HuH-7 (cell line): Measurements from ENCODE around the gene MRPL20.
"Not testable (repeated sequence)": the region's sequence is repeated elsewhere in the genome, so short reads cannot be mapped to it uniquely, and the experiment has no call there.

Experiments used
- DNase-seq: peaks from one replicate; pipeline ENCODE4 v3.0.0; 2011; ENCODE audit warnings: low spot score

Gene MRPL20

DNA sequence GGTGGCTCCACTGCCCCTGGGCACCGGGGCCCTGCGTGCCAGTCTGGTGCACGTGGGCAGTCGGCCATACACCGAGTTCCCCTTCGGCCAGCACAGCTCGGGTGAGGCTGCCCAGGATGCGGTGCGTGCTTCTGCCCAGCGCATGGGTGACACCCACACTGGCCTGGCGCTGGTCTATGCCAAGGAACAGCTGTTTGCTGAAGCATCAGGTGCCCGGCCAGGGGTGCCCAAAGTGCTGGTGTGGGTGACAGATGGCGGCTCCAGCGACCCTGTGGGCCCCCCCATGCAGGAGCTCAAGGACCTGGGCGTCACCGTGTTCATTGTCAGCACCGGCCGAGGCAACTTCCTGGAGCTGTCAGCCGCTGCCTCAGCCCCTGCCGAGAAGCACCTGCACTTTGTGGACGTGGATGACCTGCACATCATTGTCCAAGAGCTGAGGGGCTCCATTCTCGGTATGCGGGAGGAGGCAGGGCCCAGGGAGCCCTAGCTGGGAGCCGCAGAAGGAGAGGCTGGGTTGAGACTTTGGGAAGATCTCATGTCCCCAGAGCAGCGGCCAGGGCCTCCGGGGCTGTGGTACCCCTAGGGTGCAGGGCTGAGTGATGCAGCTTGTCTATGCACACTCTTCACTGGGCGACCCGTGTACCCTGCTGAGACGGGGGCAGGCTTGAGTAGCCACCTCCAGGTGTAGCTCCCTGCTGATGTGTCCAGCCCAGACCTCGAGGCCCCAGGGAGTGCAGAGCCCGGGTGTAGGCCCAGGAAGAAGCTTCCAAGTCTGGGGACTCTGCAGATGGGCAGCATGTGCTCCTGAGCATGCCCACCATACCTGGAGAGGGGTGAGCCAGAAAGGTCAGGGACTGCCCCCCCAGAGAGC is 30.2 kb upstream of the MRPL20 start:
- DNase-seq: no peak

DNA sequence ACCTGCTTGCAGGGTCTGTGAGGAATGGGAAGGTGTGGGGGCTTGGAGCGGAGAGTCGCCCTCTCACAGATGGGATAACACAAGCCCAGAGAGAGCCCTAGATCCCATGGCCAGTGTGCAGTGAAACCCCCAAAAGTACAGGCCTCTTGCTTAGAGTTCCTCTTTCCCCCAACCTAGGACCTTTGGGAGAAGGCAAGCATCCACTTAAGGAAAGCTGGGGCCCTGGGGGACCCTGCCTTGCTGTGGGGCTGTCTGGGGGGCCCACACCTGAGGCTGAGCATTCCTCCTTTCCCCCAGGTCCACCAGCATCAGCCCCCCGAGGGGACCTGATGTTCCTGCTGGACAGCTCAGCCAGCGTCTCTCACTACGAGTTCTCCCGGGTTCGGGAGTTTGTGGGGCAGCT is 29.5 kb upstream of the MRPL20 start:
- DNase-seq: no peak

DNA sequence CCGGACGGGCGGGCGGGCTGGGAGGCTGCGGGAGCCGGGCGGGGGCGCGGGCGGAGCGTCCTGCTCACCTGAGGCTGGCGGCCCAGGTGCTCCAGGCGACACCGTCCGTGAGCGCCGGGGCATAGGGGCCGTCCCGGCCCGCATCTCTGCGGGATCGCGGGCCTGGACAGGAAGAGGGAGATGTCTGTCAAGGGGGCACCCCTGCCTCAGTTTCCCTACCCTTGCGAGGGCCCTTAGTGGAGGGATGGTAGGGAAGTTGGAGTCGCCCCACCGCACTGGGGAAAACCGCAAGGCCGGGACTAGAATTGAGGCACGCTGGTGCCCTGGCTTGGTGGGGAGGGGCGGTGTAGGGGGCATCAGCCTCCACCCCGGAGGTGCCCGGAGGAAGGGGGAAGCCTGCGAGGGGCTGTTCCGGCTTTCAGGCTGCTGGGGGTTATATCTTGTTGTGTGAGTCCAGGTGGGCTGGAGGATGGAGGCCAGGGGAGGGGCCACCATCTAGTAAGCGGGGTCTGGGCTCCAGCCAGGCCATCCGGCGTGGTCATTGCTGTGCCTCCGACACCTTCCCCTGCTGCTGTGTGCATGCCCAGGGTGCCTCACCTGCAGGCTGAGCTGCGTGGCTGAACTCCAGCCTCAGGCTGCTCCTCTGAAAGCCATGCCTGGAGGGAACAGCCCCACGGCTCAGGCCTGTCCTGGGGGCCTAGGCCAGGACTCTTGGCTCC is 29.0 kb upstream of the MRPL20 start:
- no peak for DNase-seq

DNA sequence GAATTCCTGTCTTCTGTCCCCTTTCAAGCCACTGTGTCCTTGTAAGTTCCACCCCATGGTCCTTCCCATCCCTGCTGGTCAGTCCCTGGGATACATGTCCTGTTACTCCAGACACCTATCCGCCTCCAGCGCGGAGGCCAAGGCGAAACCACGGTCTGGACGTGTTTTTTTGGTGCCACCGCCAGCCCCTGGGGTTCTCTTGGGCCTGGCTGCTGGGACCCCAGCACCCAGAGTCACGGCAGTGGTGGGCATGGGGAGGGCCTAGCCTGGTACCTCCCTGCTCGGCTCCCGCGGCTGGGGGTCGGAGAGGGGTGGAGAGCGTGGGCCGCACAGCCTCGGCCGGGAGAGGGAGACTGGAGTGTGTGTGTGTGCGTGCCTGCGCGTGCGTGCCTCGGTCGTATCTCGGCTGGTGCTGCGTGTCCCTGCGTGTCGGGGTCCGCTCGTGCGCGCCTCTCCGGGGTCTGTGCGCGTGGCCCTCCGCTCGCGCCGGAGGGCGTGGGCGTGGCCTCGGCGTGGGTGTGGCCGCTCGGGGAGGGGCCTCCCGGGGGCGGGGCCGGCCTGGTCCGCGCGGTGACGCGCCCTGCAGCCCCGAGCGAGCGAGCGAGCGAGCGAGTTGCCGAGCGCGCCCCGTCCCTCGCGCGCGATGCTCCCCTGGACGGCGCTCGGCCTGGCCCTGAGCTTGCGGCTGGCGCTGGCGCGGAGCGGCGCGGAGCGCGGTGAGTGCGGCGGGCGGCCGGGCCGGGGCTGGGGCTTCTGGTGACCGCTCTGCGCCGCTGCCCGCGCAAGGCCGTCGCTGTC is 28.2 kb upstream of the MRPL20 start, which contains the start of gene VWA1:
Gene VWA1 (plus strand): TSS at position 585 of the 798 bp plus-strand sequence. CDS start 59 bp downstream, at position 644.
- no peak for DNase-seq

DNA sequence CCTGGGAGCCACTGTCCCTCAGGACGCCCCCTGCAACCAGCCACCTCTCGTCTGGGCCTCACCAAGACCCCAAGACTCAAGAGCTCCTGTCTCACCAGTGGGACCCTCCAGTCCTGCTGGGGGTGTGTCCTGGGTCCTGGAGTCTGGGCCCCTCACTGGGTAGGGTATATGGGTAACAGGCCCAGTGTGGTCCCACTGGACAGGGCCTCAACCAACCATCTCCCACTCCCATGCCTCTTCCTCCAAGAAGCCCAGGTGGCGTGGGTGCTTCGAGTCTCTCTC is 27.7 kb upstream of the MRPL20 start:
- no peak for DNase-seq

DNA sequence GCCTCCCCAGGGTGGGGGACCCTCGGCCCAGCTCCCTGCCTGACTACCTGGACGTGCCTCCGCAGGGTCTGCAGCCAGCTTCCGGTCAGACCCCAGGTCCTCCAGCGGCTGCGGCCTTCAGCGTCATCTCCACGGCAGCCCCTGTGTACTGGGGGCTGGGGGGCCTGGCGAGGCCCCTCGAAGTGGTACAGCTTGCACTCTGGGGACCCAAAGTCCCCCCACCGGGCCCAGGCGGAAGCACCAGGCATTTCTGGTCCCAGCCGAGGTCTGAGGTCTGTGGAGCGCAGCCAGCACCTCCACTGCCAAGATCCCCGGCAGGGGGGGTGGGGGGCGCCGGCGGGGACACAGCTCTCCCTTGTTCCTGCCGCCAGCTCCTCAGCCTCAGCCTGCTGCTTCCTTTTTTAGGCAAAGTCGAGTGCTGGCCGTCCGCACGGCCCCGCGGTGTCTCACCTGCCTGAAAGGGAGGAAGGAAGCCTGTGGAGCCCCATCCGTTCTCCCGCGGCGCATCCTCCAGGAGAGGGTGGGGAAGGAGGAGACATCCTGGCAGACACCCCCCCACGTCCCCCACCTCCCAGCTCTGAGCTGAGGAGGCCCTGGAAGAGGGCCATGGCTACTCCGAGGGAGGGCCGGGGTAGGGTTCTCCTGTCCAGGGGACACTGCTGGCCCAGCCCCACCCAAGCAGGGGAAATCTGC is 27.2 kb upstream of the MRPL20 start:
- no peak for DNase-seq

DNA sequence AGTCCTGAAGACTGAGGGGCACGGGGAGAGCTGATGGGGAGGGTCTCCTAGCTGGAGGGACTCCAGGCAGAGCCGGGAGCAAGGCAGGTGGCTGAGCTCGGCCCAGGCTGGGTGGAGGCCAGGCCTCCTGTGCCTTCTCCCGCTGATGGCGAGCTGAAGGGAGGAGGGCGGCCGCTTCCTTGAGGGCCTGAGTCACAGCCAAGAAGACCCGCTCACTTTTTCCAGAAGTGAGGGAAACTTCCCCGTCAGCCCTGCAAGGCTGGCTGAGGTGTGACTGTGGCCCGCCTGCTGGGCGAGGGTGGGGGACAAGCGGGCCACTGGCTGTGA is 26.7 kb upstream of the MRPL20 start:
- DNase-seq: no peak

DNA sequence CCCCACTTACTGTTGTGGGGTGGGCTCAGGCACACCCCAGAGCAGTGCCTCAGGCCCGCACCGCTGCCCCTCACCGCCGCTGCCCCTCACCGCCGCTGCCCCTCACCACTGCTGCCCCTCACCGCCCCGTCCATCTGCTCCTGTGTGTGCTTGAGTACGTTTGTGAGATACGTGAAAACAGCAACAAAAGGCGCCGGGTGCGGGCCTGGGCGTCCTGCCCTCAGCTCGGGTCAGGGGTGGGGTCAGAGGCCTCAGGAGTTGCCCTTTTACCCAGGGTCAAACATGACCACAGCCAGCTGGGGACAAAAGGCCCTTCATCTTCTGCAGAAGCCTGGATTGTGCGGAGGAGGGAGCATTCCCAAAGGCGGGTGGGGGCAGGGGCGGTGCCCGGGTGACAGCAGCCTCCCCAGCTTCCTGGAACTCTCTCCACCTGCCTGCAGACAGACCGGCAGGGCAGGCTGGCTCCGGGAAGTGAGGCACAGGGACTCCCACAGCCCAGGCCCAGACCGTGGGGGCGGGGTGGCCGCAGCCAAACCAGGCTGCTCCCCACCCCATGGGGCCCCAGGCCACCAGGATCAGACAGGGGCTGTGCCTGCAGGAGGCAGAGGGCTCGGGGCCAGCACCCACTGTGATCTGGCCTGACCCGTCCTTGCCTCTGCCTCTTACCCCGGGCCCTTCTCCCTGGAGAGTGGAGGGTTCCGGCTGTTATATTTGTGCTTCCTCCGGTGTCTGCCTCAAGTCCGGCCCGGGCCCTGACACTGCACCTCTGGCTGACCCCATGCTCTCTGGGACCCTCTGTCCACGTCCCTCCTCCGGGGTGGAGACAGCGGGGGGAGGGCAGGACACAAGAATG is 26.1 kb upstream of the MRPL20 start:
- peak; percentile 88 for DNase-seq

DNA sequence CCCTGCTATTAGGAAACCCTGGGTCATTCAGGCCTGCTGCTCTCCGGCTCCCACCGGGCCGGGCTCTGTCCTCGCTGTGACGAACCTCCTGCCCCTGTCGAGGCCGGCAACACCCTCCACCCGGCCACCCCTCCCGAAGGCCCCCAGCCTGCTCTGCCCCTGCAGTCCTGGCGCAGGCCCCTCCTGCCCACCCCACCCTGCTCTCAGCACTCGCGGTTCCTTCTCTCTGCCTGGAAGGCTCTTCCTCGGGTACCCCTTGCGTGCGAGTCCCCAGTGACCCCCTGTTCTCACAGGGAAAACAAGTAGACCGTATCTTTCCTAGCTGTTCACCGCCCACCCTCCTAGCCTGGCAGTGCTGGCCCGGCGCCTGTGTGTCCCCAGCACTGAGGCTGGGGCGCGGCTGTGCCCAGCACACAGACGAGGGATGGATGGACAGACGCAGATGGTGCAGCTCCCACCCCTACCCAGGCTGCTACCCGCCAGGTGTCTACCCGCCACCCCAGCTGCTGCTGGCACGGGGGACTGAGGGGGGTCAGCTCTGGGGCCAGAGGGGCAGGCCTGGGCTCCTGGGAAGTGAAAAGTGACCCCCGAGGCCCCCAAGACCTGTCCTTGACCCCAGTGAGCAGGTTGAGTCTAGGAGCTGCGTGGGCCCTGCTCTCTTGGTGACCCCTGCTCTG is 25.3 kb upstream of the MRPL20 start:
- no peak for DNase-seq

DNA sequence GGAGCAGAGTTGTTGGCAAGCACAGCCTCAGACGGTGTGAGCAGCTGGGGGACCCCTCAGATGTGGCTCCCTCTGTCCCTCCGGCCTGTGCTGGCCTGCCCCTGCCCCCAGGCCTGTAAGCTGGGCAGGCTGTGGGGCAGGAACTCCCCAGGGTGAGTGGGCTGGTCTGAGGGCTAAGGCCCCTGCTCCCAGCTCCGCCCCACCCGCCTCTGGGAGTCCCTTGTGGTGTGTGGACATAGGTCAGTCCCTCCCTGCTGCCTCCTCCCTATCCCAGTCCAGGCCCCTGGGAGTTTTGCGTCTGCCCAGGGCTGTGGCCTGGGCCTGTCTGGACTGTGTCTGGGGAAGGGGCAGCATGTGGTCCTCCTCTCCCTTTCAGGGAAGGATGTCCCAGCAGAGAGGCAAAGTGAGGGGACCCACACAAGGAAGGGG is 24.8 kb upstream of the MRPL20 start:
- DNase-seq: peak; percentile 92

DNA sequence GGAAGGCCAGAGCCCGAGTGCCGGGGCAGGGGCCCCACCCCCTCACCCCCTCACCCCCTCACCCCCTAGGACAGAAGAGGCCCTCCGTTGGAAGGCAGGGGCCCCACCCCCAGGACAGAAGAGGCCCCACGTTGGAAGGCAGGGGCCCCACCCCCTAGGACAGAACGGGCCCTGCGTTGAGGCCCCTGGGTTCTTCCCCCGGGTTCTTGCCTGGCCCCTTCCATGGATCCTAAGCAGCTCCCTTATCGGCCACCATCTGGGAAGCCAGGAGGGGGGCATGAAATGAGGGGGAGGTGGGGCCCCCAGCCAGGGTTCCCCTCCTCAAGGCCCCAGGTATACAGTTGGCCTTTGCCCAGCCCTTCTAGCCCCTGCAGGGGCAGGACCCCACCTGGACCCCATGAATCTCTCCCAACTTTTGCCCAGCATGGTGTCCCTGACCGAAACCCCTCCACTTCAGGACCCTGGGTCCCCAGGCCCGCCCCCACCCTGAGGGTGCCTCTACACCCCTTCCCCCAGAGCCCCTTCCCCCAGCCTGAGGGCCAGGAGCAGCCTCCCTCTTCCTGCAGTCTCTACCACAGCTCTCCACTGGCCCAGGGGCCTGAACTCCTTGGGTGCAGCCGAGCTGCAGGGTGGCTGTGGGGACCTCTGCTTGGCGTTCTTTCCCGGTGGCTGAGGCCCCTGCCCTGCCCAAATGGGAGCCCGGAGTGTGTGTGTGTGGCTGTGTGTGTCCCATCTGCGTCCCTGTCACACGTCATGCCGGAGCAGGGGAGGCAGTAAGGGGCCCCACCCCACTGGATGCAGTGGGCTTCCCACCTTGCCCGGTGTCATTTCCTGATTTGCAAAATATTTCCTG is 24.1 kb upstream of the MRPL20 start:
- no peak for DNase-seq

DNA sequence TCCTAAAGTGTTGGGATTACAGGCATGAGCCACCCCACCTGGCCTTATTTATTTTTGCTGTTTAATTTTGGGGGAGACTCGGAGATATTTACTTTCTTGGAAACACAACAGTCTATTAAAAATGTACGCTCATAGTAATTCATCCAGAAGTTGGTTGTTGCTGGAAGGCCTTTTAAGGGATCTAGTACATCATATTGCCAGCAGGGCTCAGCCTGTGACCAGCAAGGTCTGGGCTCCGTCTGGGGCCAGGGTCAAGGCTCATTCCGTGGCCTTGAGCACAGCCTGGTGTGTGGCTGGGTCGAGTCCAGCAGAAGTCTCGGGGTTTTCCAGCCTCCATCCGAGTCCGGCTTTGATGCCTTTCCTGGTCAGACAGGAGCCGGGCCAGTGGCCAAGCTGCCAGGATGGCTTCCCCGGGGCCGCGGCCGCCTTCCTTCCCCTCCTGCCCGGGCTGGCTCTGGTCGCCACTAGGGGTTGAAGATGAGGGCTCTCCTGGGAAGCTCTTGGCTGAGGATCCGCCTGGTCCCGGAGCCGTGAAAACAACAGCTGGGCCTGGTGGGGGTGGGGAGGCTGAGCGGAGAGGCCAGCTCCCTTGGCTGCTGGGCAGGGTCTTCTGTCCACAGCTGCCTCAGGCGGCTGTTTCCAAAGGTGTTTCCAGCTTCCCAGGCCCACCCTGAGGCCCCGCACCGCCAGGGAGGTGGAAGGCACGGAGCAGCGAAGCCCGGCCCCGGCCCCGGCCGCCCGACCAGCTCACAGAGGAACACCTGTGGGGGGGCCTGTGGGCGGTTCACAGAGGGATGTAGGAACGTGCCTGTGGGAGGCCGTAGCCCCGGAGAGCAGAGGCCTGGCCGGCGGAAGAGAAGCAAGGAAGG is 23.3 kb upstream of the MRPL20 start:
- no peak for DNase-seq

DNA sequence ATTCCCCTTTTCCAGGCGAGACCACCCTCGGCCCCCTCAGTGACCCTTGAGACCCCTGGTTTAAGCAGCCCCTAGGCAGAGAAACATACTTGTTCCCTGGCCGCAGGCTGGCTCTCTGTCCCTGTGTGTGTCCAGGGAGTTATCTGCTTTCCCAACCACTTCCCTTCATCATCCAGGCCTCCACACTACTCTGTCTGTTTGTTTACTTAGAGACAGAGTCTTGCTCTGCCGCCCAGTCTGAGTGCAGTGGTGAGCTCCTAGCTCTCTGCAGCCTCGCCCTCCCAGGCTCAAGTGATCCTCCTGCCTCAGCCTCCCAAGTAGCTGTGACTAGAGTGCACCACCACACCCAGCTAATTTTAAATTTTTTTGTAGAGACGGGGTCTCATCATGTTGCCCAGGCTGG is 22.6 kb upstream of the MRPL20 start:
- DNase-seq: peak; percentile 83

DNA sequence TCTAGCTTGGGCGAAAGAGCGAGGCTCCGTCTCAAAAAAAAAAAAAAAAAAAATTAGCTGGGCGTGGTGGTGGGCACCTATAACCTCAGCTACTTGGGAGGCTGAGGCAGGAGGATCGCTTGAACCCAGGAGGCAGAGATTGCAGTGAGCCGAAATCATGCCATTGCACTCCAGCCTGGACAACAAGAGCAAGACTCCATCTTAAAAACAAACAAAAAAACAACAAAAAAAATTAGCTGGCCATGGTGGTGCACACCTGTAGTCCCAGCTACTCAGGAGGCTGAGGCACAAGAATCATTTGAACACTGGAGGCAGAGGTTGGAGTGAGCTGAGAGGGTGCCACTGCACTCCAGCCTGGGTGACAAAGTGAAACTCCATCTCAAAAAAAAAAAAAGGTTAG is 21.9 kb upstream of the MRPL20 start:
- not testable (repeated sequence) for DNase-seq

DNA sequence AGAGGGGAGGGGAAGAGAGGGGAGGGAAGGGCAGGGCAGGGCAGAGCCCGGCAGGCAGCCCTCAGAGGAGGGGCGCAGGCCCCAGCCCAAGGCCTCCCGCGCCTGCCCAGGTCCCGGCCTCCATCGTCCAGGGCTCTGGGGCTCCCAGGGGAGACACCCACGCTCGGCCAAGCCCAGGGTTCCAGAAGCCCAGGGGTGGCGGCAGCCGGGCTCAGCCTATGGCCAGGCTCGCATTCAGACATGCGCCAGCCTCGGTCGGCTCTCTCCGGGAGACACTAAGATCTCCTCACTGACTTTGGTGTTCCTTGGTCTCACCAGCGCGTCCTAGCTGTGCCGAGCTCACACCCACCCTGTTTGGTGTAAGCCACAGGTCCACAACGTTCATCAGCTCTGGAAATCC is 21.1 kb upstream of the MRPL20 start:
- no peak for DNase-seq

DNA sequence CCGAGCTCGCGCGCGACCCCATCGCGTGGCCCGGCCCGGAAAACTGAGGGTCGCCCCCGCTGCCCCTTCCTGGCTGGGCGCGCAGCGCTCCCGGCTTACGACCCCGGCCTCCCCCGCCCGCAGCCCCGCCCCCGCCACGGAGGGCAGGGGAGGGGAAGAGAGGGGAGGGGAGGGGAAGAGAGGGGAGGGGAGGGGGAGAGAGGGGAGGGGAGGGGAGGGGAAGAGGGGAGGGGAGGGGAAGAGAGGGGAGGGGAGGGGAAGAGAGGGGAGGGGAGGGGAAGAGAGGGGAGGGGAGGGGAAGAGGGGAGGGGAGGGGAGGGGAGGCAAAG is 20.7 kb upstream of the MRPL20 start:
- DNase-seq: no peak

DNA sequence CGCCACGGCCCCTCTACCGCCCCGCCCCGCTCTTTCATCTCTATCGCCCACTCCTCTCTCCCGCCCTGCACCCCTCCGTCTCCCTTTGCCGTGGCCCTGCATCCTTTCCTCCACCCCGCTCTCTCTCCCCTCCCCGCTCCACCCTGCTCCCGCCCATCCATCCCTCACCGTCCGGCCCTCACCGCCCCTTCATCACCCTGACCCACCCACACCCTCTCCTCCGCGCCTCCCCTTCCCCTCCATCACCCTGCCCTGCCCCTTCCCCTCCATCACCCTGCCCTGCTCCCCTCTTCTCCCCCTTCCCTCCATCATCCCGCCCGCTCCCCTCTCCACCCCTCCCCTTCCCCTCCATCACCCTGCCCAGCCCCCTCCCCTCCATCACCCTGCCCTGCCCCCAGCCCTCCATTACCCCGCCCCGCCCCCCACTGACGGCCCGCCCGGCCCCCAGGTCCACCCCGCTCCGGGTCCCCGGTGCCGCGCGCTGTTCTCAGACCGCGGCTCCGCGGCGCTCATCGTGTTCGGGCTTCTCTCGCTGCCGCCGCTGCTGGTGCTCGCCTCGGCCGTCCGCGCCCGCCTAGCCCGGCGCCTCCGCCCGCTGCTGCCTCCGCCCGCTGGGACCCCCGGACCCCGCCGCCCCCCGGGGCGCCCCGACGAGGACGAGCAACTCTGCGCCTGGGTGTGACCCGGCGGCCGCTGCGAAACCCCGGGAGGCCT is 20.2 kb upstream of the MRPL20 start:
- no peak for DNase-seq

DNA sequence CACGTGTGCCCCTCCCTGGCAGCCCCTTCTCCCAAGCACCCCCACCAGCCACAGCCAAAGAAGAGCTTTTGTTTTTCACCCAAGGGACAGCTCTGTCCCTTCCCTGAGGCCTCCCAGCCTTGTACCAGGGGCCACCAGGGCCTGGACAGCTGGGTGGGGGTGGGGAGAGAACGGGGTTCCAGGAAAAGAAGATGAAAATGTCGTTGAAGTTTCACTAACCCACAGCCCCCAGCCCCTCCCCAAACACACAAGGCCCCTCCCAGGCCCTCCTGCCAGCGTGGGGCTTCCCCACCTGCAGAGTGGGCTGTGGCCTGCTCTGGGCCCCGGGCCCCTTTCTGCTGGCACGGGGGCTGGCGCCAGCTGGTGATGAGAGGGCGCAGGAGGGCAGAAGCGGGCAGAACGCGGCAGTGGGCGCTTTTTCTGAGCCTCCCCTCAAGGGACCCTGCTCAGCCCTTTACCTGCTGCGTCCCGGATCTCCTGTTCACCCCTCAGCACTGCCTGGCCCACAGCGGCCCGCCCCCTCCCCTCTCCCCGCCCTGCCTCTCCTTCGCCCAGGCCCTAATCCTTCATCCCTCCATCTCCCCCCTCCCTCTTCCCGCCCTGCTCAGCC is 19.5 kb upstream of the MRPL20 start:
- peak; percentile 37 for DNase-seq
